Measurements from ENCODE around the gene PTPN11.

The PTPN11 gene

GRCh38 chr12:112458751-112459150 is 40.0 kb downstream of the PTPN11 start:
- Histone ChIP-seq H3K79me2 (ENCODE audit: insufficient read depth, low read length) (no peaks in the 10 kb centered on the region), H3K36me3 (ENCODE audit: insufficient read depth, low read length) (peaks cover 61% of the 10 kb centered on the region), H2AFZ (ENCODE audit: low read depth, low read length) (no peak overlapping the region), H3K27me3 (ENCODE audit: insufficient read depth, low read length, poor library complexity) (no peaks in the 10 kb centered on the region), H3K4me3 (ENCODE audit: low read depth in 1 of 2, low read length in 2 of 2) (no peak overlapping the region), H4K20me1 (ENCODE audit: insufficient read depth, low read length) (peaks cover 3% of the 10 kb centered on the region; the same call in 1 of the 2 replicates), H3K4me2 (ENCODE audit: insufficient read depth, low read length) (no peak overlapping the region), H3K9me3 (ENCODE audit: insufficient read depth, low read length, severe bottlenecking) (no peaks in the 10 kb centered on the region), H3K4me1 (ENCODE audit: insufficient read depth, low read length) (no peaks in the 10 kb centered on the region), H3K27ac (ENCODE audit: low read length) (no peak overlapping the region), H3K9ac (ENCODE audit: low read depth, low read length) (no peak overlapping the region)
- DNase-seq: no peak
- no peak for TF ChIP-seq EZH2 (IDR thresholded peaks at IDR 0.05; ENCODE audit: borderline replicate concordance, low read depth, low read length, severe bottlenecking)
- TF ChIP-seq, protein P1, sequence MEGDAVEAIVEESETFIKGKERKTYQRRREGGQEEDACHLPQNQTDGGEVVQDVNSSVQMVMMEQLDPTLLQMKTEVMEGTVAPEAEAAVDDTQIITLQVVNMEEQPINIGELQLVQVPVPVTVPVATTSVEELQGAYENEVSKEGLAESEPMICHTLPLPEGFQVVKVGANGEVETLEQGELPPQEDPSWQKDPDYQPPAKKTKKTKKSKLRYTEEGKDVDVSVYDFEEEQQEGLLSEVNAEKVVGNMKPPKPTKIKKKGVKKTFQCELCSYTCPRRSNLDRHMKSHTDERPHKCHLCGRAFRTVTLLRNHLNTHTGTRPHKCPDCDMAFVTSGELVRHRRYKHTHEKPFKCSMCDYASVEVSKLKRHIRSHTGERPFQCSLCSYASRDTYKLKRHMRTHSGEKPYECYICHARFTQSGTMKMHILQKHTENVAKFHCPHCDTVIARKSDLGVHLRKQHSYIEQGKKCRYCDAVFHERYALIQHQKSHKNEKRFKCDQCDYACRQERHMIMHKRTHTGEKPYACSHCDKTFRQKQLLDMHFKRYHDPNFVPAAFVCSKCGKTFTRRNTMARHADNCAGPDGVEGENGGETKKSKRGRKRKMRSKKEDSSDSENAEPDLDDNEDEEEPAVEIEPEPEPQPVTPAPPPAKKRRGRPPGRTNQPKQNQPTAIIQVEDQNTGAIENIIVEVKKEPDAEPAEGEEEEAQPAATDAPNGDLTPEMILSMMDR (IDR thresholded peaks at IDR 0.05; ENCODE audit: borderline replicate concordance, extremely low read depth, low read length, poor library complexity, severe bottlenecking): no peak
- ATAC-seq (ENCODE audit: insufficient read depth, low read depth): no peak

DNA sequence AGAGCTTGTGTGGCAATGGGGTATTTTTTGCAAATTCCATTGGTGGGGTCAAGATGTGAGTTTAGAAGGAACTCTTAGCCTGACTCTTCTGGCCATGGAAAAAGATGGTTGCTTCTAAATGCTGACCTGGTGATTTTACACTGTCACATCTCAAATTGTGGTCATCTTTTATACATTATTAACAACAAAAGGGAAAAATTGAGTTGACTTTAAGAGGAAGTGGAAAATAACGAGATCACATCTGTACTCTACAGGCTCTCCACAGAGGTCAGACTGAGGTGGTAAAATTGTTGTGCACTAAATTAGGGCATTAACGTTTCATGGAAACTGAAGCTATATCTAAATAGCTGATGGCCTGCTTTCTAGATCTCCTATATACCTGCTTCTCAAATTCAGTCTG is 44.7 kb downstream of the PTPN11 start:
- peaks cover 38% of the 10 kb centered on the region for H3K36me3 ChIP-seq (ENCODE audit: insufficient read depth, low read length)
- H3K9me3 ChIP-seq (ENCODE audit: insufficient read depth, low read length, severe bottlenecking): no peaks in the 10 kb centered on the region
- no peak overlapping the region for H3K4me3 ChIP-seq (ENCODE audit: low read depth in 1 of 2, low read length in 2 of 2)
- H3K79me2 ChIP-seq (ENCODE audit: insufficient read depth, low read length): peaks cover 4% of the 10 kb centered on the region
- DNase-seq (no peak), ATAC-seq (ENCODE audit: insufficient read depth, low read depth) (no peak)
- no peak overlapping the region for H2AFZ ChIP-seq (ENCODE audit: low read depth, low read length)
- no peak overlapping the region for H3K27ac ChIP-seq (ENCODE audit: low read length)
- no peak overlapping the region for H3K9ac ChIP-seq (ENCODE audit: low read depth, low read length)
- H3K4me1 ChIP-seq (ENCODE audit: insufficient read depth, low read length): no peaks in the 10 kb centered on the region
- peaks cover 6% of the 10 kb centered on the region; the same call in 1 of the 2 replicates for H4K20me1 ChIP-seq (ENCODE audit: insufficient read depth, low read length)
- no peak overlapping the region for H3K4me2 ChIP-seq (ENCODE audit: insufficient read depth, low read length)
- no peaks in the 10 kb centered on the region for H3K27me3 ChIP-seq (ENCODE audit: insufficient read depth, low read length, poor library complexity)
- TF ChIP-seq, protein P1 (IDR thresholded peaks at IDR 0.05; ENCODE audit: borderline replicate concordance, extremely low read depth, low read length, poor library complexity, severe bottlenecking): no peak
- no peak for TF ChIP-seq EZH2 (IDR thresholded peaks at IDR 0.05; ENCODE audit: borderline replicate concordance, low read depth, low read length, severe bottlenecking)

- Histone ChIP-seq H3K36me3 (ENCODE audit: insufficient read depth, low read length) (peaks cover 44% of the 10 kb centered on the region), H3K79me2 (ENCODE audit: insufficient read depth, low read length) (peaks cover 4% of the 10 kb centered on the region), H3K4me2 (ENCODE audit: insufficient read depth, low read length) (no peak overlapping the region), H3K9me3 (ENCODE audit: insufficient read depth, low read length, severe bottlenecking) (no peaks in the 10 kb centered on the region), H3K4me1 (ENCODE audit: insufficient read depth, low read length) (no peaks in the 10 kb centered on the region), H3K9ac (ENCODE audit: low read depth, low read length) (no peak overlapping the region), H2AFZ (ENCODE audit: low read depth, low read length) (no peak overlapping the region), H4K20me1 (ENCODE audit: insufficient read depth, low read length) (peaks cover 9% of the 10 kb centered on the region; the same call in 1 of the 2 replicates), H3K27ac (ENCODE audit: low read length) (no peak overlapping the region), H3K4me3 (ENCODE audit: low read depth in 1 of 2, low read length in 2 of 2) (no peak overlapping the region), H3K27me3 (ENCODE audit: insufficient read depth, low read length, poor library complexity) (no peaks in the 10 kb centered on the region)
- DNase-seq (no peak), ATAC-seq (ENCODE audit: insufficient read depth, low read depth) (no peak)
- TF ChIP-seq EZH2 (IDR thresholded peaks at IDR 0.05; ENCODE audit: borderline replicate concordance, low read depth, low read length, severe bottlenecking): no peak
- TF ChIP-seq, protein P1 (IDR thresholded peaks at IDR 0.05; ENCODE audit: borderline replicate concordance, extremely low read depth, low read length, poor library complexity, severe bottlenecking): no peak
These were observed 45.9 kb downstream of the PTPN11 start for GRCh38 chr12:112464605-112465004.

DNA sequence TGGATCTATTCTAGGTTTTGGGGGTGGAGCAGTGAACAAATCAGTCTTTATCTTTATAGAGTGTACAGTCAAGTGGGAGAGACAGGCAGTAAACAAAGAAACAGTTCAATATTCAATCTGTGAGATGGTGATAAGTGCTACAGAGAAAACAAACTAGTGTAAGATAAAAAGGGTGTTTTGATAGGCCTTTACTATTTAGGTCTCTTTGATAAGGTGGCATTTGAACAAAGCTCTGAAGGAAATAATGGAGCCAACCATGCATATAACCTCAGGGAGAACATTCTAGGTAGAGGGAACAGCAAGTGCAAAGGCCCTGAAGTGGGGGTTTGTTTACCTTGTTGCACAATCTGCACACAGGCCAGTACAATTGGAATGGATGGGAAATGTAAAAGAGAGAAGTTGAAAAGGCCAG is 47.3 kb downstream of the PTPN11 start:
- DNase-seq: no peak
- Histone ChIP-seq H4K20me1 (ENCODE audit: insufficient read depth, low read length) (peaks cover 6% of the 10 kb centered on the region; the same call in 1 of the 2 replicates), H3K79me2 (ENCODE audit: insufficient read depth, low read length) (peaks cover 4% of the 10 kb centered on the region), H3K9ac (ENCODE audit: low read depth, low read length) (no peak overlapping the region), H2AFZ (ENCODE audit: low read depth, low read length) (no peak overlapping the region), H3K27me3 (ENCODE audit: insufficient read depth, low read length, poor library complexity) (no peaks in the 10 kb centered on the region), H3K4me1 (ENCODE audit: insufficient read depth, low read length) (no peaks in the 10 kb centered on the region), H3K27ac (ENCODE audit: low read length) (no peak overlapping the region), H3K4me3 (ENCODE audit: low read depth in 1 of 2, low read length in 2 of 2) (no peak overlapping the region), H3K9me3 (ENCODE audit: insufficient read depth, low read length, severe bottlenecking) (no peaks in the 10 kb centered on the region), H3K36me3 (ENCODE audit: insufficient read depth, low read length) (peaks cover 41% of the 10 kb centered on the region), H3K4me2 (ENCODE audit: insufficient read depth, low read length) (no peak overlapping the region)
- ATAC-seq (ENCODE audit: insufficient read depth, low read depth): no peak
- TF ChIP-seq EZH2 (IDR thresholded peaks at IDR 0.05; ENCODE audit: borderline replicate concordance, low read depth, low read length, severe bottlenecking): no peak
- TF ChIP-seq, protein P1 (IDR thresholded peaks at IDR 0.05; ENCODE audit: borderline replicate concordance, extremely low read depth, low read length, poor library complexity, severe bottlenecking): no peak

Measured in DND-41 (cell line).